ENCODE data around the gene ACOD1. TPM values are rescaled to one million over a fixed set of nuclear protein-coding genes. Genes with fewer than 3 reads are reported as not detected.
A peak's percentile ranks its signal among the peaks of the same experiment; 100 is the strongest.

Gene ACOD1
- total RNA-seq, 1 experiment from 2014 or later = not detected

DNA sequence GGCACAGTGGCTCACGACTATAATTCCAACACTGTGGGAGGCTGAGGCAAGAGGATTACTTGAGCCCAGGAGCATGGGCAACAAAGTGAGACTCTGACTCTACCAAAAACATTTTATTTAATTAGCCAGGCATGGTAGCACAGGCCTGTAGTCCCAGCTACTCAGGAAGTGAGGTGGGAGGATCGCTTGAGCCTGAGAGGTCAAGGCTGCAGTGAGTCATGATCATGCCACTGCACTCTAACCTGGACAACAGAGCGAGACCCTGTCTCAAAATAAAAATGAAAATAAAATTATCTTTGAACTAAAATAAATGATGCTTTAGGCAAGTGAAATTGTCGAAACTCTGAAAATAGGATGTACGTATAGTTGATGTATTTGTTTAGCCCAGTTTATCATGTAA, 35.4 kb downstream of the ACOD1 start:
- Histone ChIP-seq H3K36me3 (no peaks in the 10 kb centered on the region), H3K4me1 (replicated peaks) (peaks cover 4% of the 10 kb centered on the region), H3K27me3 (replicated peaks) (peaks cover 5% of the 10 kb centered on the region; the same call in 1 of the 2 replicates), H3K27ac (no peak overlapping the region), H3K4me3 (no peak overlapping the region), H3K9me3 (replicated peaks) (no peaks in the 10 kb centered on the region)
- no peak for DNase-seq (ENCODE audit: low read depth in 1 of 2, low spot score in 2 of 2)

DNA sequence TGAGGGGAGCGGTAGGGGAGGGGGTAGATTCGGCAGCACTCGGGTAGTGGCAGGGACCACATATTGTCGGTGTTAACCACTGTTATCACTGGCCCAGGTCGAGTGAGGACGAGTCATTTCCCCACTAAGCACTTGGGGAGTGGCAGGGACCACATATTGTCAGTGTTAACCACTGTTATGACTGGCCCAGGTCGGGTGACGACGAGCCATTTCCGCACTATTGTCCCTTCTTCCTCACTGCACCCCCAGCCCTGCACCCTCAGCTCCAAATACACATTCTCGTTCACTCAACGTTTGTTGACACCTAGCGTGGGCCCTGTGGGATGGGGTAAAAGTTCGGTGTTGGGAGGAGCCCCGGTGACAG, 43.1 kb downstream of the ACOD1 start:
- no peak for DNase-seq (ENCODE audit: low read depth in 1 of 2, low spot score in 2 of 2)
- Histone ChIP-seq H3K27ac (no peak overlapping the region), H3K4me3 (peak overlapping the region; percentile 58)

GRCh38 chr13:76991796-76992547, 43.7 kb downstream of the ACOD1 start, which contains the start of gene CLN5:
CLN5 (plus strand) TSS chr13:76992081; CDS start chr13:76992099, 18 bp downstream.
- peak; percentile 72 to 89 for DNase-seq (ENCODE audit: low read depth in 1 of 2, low spot score in 2 of 2)
- Histone ChIP-seq H3K9me3 (replicated peaks) (no peaks in the 10 kb centered on the region), H3K27me3 (replicated peaks) (no peaks in the 10 kb centered on the region), H3K4me3 (peak within 1 kb of the TSS; percentile 58), H3K27ac (peak within 1 kb of the TSS; percentile 37), H3K4me1 (replicated peaks) (peaks cover 6% of the 10 kb centered on the region), H3K36me3 (peaks cover 10% of the 10 kb centered on the region; the same call in 1 of the 2 replicates)

More for the DNA sequence above, 43.1 kb downstream of the ACOD1 start:
- H3K4me1 ChIP-seq (replicated peaks) = peaks cover 6% of the 10 kb centered on the region
- H3K9me3 ChIP-seq (replicated peaks) = no peaks in the 10 kb centered on the region
- H3K36me3 ChIP-seq = peaks cover 4% of the 10 kb centered on the region; the same call in 1 of the 2 replicates
- no peaks in the 10 kb centered on the region for H3K27me3 ChIP-seq (replicated peaks)

GRCh38 chr13:76992548-76993001, 44.3 kb downstream of the ACOD1 start:
- Histone ChIP-seq H3K36me3 (peaks cover 16% of the 10 kb centered on the region), H3K4me1 (replicated peaks) (peaks cover 6% of the 10 kb centered on the region), H3K9me3 (replicated peaks) (no peaks in the 10 kb centered on the region), H3K27me3 (replicated peaks) (no peaks in the 10 kb centered on the region), H3K4me3 (peak overlapping the region; percentile 58), H3K27ac (peak overlapping the region; percentile 37)
- DNase-seq (ENCODE audit: low read depth in 1 of 2, low spot score in 2 of 2) = no peak

DNA sequence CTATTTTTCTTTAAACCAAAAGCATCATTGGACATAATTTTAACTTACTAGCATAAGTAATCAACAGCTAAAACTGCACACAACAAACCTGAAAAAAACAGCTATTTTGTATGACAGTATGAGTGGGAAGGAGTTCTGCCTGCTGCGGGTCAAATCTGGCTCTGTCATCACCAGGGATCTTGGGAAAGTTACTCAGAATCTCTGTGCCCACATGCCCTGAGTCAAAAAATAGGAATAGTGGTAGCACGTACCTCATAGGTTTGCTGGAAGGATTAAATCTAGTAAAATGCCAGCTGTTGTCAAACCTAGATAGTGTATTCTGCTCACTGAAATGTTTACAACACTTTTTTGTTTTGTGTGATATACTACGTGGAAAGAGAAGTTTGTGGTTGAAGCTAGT, 44.7 kb downstream of the ACOD1 start:
- Histone ChIP-seq H3K9me3 (replicated peaks) (no peaks in the 10 kb centered on the region), H3K27me3 (replicated peaks) (no peaks in the 10 kb centered on the region), H3K27ac (no peak overlapping the region)

DNA sequence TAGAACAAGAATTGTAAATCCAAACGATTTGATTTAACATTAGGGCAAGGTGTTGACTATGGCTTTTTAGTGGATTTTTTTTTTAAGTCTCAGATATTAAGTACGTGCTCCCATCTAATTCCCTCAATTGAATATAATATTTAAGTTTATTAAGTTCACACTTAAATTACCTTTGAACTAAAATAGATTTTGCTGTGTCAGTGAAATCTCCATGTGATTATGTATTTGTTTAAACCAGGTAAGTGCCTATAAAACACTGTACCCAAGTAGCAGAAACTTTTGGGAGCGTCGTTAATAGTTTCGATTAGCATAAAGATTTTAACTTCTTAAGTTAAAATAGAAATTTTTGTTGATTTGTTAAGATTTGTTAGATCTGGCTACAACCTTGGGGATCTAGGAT, 45.2 kb downstream of the ACOD1 start:
- Histone ChIP-seq H3K9me3 (replicated peaks) (no peaks in the 10 kb centered on the region), H3K4me1 (replicated peaks) (peaks cover 6% of the 10 kb centered on the region), H3K27me3 (replicated peaks) (no peaks in the 10 kb centered on the region), H3K4me3 (no peak overlapping the region), H3K27ac (no peak overlapping the region), H3K36me3 (peaks cover 25% of the 10 kb centered on the region)
- no peak for DNase-seq (ENCODE audit: low read depth in 1 of 2, low spot score in 2 of 2)

More for the DNA sequence above, 44.7 kb downstream of the ACOD1 start:
- Histone ChIP-seq H3K4me1 (replicated peaks) (peaks cover 6% of the 10 kb centered on the region), H3K36me3 (peaks cover 20% of the 10 kb centered on the region), H3K4me3 (peak overlapping the region; percentile 58)
- DNase-seq (ENCODE audit: low read depth in 1 of 2, low spot score in 2 of 2) = no peak

DNA sequence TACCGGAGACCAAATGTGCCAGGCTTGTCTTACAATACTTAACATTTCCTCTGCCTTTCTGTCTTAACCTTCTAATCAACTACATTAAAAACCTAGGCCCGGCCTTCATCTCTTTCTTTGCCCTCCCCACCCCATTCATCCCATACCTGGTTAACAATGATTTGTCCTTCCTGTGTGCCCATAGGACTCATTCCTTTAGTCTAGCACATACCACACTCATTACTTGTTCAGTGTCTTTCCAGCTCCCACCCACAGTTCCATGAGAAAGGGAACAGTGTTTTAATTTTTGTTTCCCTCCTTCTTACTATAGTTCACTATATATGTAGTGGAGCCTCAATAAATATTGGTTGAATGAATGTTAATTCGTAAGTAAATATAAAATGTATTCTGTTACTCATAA, 46.0 kb downstream of the ACOD1 start:
- no peak for DNase-seq (ENCODE audit: low read depth in 1 of 2, low spot score in 2 of 2)
- Histone ChIP-seq H3K36me3 (peaks cover 33% of the 10 kb centered on the region), H3K9me3 (replicated peaks) (no peaks in the 10 kb centered on the region), H3K4me3 (no peak overlapping the region), H3K27ac (no peak overlapping the region), H3K27me3 (replicated peaks) (no peaks in the 10 kb centered on the region), H3K4me1 (replicated peaks) (peaks cover 6% of the 10 kb centered on the region)

DNA sequence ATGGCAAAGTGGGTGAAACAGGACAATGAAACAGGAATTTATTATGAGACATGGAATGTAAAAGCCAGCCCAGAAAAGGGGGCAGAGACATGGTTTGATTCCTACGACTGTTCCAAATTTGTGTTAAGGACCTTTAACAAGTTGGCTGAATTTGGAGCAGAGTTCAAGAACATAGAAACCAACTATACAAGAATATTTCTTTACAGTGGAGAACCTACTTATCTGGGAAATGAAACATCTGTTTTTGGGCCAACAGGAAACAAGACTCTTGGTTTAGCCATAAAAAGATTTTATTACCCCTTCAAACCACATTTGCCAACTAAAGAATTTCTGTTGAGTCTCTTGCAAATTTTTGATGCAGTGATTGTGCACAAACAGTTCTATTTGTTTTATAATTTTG, 52.2 kb downstream of the ACOD1 start:
- Histone ChIP-seq H3K36me3 (peaks cover 64% of the 10 kb centered on the region), H3K4me1 (replicated peaks) (no peaks in the 10 kb centered on the region), H3K27ac (no peak overlapping the region), H3K9me3 (replicated peaks) (no peaks in the 10 kb centered on the region), H3K27me3 (replicated peaks) (no peaks in the 10 kb centered on the region), H3K4me3 (no peak overlapping the region)
- no peak for DNase-seq (ENCODE audit: low read depth in 1 of 2, low spot score in 2 of 2)

DNA sequence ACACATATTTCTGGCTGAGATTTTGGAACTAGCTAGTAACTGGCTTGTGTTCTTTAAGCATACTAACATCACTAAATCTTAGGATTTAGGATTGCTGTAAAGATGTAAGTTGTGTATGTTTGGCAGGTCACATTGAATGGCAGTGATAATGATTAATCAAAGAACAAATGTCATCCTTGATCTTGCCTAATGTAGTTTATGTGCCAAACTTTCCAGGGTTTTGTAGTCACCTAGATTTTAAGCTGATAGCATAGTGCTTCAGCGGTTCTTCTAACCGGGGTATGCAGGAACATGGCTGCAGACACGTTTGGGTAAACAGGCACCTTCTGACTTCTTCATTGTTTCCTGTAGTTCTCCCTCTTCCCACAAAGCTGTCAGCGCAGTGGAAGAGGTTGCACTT, 53.2 kb downstream of the ACOD1 start:
- Histone ChIP-seq H3K27me3 (replicated peaks) (no peaks in the 10 kb centered on the region), H3K36me3 (peaks cover 62% of the 10 kb centered on the region), H3K9me3 (replicated peaks) (no peaks in the 10 kb centered on the region), H3K4me1 (replicated peaks) (no peaks in the 10 kb centered on the region), H3K4me3 (no peak overlapping the region), H3K27ac (no peak overlapping the region)
- DNase-seq (ENCODE audit: low read depth in 1 of 2, low spot score in 2 of 2) = no peak

DNA sequence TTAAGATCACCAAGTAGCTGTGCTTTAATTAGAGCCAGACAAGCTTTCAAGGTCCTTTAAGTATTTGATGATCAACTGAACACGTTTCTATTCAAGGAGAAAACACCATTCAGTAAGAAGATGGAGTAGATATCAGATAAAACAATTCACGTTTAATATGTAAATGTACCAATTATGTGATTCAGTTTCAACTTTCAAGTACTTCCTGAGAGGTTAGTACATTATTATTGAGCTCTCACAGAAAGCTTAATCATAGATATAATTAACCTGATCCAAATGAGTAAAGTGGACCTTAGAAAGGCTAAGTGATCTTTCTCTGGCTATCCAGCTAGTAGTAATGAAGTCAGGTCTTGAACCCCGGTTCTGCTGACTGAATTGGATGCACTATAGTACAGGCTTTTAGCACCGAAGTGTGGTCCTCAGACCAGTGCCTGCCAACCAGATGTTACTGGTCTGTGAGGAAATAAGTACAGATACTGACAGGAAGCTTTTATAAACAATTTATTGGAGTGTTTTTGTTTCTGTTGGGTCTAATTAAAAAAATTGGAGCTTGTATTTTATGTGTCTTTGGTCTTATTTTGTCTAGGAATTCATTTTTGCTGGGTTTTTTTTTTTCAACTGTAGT, 53.8 kb downstream of the ACOD1 start:
- peaks cover 62% of the 10 kb centered on the region for H3K36me3 ChIP-seq
- no peaks in the 10 kb centered on the region for H3K9me3 ChIP-seq (replicated peaks)
- DNase-seq (ENCODE audit: low read depth in 1 of 2, low spot score in 2 of 2) = no peak
- H3K27ac ChIP-seq = no peak overlapping the region
- H3K4me1 ChIP-seq (replicated peaks) = no peaks in the 10 kb centered on the region
- no peak overlapping the region for H3K4me3 ChIP-seq
- no peaks in the 10 kb centered on the region for H3K27me3 ChIP-seq (replicated peaks)

DNA sequence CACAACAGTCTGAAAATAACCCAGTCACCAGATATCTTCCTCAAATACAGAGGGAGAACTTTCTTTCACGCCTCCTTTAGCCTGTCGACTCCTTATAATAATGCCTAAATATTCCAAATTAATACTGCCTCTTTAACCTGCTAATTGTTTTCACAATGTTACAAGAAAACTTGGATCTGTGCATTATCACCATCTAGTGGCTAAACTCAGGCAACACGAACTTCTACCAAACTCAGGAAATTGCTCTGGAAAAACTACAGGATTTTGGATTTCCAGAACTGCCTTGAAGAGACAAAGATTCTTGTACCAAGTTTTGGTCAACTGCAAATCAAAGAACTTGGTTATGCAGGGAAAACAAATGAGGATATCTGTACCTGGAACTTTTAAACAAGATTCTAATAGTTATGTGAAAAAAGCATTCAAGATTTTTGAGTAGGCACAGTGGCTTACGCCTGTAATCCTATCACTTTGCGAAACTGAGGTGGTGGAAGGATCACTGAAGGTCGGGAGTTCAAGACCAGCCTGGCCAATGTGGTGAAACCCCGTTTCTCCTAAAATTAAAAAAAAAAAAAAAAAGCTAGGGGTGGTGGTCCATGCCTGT, 54.4 kb downstream of the ACOD1 start:
- H3K27me3 ChIP-seq (replicated peaks) = no peaks in the 10 kb centered on the region
- no peak overlapping the region for H3K27ac ChIP-seq
- H3K4me1 ChIP-seq (replicated peaks) = no peaks in the 10 kb centered on the region
- no peaks in the 10 kb centered on the region for H3K9me3 ChIP-seq (replicated peaks)
- H3K36me3 ChIP-seq = peaks cover 62% of the 10 kb centered on the region
- DNase-seq (ENCODE audit: low read depth in 1 of 2, low spot score in 2 of 2) = no peak
- no peak overlapping the region for H3K4me3 ChIP-seq

All from SJSA1 (cell line).